ENCODE measurements around the gene BMAL1.

- TF ChIP-seq POLR2A (IDR thresholded peaks at IDR 0.05) (no peak), CTCF (IDR thresholded peaks at IDR 0.05) (no peak)
Observed at GRCh38 chr11:13320688-13321087, 43.1 kb downstream of the BMAL1 start.

All from uterus (tissue), 2 donors.